GM21723 (cell line): Measurements from ENCODE around the gene CDK19.
A peak's percentile ranks its signal among the peaks of the same experiment; 100 is the strongest.
"Not testable (repeated sequence)": the region's sequence is repeated elsewhere in the genome, so short reads cannot be mapped to it uniquely, and the experiment has no call there.

Experiments
- ATAC-seq: cut with Tn5 transposase; IDR thresholded peaks from one replicate; pipeline ENCODE4 v1.9.1; 2021; ENCODE audit warnings: mild to moderate bottlenecking, moderate library complexity; ENCODE audit not compliant: unreplicated experiment

CDK19 gene

DNA sequence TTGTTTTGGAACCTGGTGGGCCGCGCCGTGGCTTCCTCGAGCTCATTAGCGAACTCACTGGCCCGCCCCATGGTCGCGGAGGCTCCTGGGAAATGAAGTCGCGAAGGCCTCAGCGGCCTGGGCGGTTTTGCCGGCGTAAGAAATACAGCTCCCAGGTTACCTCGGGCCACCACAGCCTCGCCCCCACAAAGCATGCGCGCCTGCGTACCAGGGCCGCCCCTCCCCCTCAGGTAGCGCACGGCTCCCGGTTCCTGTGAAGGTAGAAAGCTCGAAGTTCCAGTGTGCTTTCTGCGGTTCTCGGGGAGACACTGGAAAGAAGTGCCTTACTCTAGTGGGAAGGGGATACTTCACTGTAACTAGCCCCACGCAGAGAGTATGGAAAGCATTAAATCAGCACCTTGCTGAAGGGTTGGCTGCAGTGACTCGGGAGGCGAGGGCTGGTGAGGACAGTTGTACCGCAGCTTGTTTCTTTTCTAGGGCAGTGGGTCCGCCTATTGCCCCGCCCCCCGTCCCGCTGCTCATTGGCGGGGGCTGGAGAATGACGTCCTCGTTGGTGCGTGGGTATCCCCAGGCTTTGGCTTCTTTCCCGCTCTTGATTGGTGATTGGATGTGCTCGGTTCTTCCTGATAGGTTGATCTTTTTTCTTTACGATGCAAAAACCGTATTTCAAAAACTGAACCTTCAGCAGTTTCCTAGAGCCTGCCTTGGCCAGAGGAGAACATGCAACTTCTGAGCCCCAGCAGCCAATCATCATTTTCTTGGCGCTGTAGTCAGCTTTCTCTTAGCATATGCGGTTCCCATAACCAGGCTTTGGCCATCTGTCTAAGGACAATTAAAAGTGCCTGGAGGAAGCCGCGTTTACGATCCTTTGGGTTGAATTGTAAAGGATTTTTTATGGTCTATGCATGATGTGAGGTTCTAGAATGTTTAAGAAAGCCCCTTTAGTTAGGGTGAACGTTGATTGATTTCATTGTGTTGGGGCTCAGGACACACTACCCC is at the start of gene CDK19:
Gene CDK19 (minus strand): TSS at position 59 of the 999 bp plus-strand sequence. CDS start 333 bp downstream, outside the sequence.
- peak; percentile 76 for ATAC-seq

DNA sequence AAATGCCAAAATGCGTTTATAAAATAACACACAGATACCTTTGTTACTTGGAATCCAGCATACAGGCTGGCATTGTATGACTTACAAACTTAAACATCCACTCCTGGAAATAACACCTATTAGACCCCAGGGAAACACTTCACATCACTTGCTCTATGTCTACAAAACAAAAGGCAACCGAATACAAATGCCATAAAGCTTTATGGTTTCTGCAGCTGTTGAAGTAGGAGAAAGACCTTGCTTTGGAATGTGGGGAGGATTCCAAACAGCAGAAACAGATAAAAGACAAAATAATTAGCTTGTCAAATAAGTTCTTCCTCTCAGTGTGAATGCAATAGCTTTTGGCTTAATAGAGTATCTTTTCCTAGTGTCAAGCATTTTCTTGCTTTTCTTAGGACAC is 49.6 kb upstream of the CDK19 start:
- ATAC-seq = no peak

DNA sequence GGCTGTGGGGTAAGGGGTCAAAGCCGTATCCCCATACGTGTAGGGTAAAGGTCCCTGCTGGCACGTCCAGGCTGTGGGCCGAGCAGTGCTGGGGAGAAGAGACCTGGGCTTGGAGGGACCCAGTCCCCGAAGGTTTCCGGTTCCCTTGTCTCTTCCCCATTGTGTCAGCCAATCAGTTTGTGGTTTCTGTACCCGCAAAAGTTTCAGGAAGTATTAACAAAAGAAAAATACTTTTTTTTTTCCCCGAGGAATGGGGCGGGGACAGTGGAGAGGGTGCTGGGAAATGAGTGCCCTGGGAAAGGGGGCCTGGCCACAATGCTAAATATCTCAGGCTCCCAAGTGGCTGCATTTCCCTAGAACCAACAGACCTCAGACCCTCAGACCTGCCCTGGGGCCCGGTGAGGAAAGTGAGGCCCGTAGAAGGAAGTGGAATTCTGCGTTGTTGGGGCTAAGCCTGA is 44.1 kb upstream of the CDK19 start:
- no peak for ATAC-seq

DNA sequence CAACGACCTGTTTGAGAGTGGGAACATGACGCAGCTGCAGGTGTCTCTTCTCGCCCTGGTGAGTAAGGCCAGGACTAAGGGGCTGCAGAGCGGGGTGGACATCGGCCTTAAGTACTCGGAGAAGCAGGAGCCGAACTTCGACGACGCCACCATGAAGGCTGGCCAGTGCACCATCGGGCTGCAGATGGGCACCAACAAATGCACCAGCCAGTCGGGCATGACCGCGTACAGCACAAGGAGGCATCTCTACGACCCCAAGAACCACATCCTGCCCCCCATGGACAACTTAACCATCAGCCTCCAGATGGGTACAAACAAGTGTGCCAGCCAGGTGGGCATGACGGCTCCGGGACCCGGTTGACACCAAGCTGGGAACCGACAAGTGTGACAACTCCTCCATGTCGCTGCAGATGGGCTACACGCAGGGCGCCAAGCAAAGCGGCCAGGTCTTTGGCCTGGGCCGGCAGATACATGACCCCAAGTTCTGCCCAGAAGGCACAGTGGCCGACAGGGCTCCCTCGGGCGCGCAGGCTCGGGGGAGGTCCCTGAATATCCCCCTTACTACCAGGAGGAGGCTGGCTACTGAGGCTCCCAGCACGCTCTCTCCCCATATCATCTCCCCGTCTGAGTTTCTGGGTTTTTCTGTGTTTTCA is 43.4 kb upstream of the CDK19 start:
- no peak for ATAC-seq

DNA sequence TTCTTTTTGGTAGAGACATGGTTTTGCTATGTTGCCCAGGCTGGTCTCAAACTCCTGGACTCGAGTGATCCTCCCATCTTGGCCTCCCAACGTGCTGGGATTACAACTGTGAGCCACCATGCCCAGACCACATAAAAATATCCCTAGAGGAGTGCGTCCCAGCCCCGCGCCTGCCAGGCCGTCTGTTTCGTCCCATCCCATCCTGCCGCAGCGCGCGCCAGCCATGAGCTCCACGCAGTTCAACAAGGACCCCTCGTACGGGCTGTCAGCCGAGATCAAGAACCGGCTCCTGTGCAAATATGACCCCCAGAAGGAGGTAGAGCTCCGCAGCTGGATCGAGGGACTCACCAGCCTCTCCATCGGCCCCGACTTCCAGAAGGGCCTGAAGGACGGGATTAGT is 42.7 kb upstream of the CDK19 start:
- ATAC-seq = no peak

DNA sequence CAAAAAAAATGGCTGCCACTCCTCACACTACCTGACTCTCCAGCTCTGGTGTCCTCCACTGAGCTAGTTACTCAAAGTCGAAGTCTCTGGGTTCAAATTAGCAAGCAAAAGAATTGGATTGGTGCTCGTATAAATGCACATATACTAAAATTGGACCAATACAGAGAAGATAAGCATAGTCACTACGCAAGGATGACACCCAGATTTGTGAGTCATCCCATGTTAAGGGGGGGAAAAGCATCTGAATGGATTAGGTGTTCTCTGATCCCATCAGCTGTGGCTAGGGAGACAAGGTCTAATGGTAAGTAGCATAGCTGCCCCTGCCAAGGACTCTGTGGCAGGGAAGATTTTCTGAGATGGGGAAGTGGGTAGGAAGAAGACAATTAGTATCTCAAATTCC is 41.0 kb upstream of the CDK19 start:
- ATAC-seq = no peak

DNA sequence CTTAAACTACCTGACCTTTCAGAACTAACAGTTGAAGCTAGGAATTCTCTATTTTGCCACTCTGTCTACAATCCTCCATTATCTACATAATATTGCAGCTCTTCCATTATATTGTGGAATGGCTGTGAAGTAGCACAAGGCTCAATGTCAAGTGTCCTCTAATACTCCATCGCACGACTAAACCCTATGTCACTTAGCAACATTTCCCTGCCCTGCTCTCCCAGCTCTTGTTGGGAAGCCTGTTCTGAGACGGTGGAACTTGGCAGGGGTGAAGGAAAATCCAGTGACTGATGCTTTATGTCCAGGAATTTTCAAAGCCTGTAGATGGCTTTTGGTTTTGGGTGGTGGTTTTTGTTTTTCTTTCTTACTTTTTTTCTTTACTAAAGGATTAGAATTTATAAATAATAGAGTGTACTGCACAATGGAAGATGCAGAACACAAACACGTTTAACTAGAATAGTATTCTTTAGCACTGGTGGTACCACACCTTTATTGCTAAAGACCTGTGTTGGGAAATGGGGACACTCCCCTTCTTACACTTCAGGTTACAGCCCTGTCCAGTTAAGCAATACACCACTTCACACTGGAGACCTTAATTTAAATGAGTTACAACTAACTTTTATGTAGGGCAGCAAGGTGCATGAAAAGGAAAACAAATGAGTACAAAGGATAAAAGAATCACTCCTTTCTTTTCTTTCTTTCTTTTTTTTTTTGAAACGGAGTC is 38.6 kb upstream of the CDK19 start:
- no peak for ATAC-seq

DNA sequence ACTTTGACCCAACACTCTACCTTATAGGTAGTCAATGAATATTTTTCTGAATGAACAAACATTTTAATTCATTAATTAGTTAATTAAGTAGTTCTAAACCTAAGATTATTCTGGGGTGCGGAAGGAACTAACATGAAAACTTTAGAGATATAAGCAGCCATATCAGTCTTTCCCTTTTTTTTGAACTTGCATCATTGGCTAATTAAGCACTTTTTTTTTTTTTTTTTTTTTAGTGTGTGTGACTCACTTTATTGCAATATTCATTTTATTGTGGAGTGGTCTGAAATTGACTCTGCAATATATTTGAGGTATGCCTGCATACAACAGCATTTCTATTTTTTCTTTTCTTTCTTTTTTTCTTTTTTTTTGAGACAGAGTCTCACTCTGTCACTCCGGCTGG is 37.5 kb upstream of the CDK19 start:
- no peak for ATAC-seq

DNA sequence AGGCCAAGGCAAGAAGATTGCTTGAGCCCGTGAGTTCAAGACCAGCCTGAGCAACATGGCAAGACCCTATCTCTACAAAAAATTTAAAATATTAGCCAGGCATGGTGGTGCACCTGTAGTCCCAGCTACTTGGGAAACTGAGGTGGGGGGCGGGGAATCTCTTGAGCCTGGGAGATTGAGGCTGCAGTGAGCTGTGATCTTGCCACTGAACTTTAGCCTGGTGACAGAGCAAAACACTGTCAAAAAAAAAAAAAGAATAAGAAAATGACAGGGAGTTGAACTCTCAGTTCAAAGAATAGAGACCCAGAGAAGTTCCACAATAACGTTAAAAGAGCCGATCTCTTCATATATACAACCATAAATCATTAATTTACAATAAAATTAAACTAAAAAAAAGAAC is 34.5 kb upstream of the CDK19 start:
- ATAC-seq = no peak

DNA sequence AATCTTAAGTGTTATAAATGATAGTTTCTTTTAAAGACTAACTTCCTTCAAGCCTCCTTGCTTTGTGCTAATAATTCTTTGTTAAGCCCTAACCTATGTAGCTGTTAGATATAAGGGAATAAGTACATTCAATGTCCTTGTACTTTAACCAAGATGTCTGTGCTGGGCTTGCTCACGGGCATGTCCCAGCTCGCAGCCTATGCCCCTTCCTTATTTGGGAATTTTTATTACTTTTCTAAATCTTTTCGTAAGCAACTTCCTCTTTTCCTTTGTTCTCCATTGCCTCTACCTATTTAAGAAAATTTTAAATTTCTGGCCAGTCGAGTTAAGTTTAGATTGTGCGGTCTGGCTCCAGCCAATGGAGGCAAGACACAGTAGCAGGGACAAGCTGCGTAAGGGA is 26.0 kb upstream of the CDK19 start:
- no peak for ATAC-seq

DNA sequence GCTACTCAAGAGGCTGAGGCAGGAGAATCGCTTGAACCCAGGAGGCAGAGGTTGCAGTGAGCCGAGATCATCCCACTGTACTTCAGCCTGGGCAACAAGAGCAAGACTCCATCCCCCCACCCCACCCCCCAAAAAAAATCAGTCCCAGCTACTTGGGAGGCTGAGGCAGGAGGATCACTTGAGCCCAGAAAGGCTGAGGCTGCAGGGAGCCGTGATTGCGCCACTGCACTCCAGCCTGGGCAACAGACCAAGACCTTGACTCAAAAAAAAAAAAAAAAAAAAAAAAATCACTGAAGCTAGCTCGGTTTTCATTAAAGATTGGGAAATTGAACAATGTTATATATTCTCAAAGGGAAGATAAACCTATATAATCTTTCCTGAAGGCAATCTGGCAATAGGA is 20.5 kb upstream of the CDK19 start:
- not testable (repeated sequence) for ATAC-seq

DNA sequence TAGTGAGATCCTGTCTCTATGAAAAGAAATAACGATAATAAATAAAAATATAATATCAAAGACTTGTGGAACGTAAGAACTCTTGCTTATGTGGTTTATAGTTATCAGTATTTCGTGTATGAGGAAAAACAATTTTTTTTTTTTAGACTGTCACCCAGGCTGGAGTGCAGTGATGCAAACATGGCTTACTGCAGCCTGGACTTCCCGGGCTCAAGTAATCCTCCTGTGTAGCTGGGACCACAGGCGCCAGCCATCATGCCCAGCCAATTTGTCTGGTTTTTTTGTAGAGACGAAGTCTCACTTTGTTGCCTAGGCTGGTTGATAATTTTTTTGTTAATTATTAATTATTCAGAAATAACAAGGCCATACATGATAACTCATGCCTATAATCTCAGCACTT is 18.6 kb upstream of the CDK19 start:
- no peak for ATAC-seq

DNA sequence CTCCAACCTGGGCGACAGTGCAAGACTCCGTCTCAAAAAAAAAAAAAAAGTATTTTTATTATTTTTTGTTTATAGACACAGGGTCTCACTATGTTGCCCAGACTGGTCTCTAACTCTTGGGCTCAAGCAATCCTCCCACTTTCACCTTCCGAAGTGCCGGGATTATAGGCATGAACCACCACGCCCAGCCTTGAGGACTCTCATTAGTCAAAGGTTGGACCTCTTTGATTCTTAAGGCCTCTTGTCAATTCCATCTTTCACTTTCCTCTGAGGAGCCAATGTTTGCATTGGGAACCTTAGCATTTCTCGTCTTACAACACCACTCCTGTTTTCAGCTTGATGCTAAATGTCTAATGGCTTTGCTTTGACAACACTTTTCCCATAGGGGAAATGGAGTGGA is 16.1 kb upstream of the CDK19 start:
- no peak for ATAC-seq

DNA sequence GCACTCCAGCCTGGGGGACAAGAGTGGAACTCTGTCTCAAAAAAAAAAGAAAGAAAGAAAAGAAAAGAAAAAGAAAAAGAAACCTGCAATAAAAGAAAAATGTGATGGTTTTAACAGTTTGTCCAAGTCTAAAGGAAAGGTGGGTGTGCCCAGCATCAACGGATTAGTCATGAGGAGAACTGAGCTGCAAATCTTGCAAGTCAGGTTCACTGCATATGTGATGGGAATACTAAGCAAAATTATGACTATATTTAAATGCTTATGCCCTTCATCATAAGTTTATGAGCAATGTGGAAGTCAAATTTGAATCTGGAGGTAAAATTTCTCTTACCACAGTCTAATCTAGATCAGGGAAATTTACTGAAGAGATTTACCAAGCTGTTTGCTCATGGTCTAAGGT is 13.1 kb upstream of the CDK19 start:
- no peak for ATAC-seq

DNA sequence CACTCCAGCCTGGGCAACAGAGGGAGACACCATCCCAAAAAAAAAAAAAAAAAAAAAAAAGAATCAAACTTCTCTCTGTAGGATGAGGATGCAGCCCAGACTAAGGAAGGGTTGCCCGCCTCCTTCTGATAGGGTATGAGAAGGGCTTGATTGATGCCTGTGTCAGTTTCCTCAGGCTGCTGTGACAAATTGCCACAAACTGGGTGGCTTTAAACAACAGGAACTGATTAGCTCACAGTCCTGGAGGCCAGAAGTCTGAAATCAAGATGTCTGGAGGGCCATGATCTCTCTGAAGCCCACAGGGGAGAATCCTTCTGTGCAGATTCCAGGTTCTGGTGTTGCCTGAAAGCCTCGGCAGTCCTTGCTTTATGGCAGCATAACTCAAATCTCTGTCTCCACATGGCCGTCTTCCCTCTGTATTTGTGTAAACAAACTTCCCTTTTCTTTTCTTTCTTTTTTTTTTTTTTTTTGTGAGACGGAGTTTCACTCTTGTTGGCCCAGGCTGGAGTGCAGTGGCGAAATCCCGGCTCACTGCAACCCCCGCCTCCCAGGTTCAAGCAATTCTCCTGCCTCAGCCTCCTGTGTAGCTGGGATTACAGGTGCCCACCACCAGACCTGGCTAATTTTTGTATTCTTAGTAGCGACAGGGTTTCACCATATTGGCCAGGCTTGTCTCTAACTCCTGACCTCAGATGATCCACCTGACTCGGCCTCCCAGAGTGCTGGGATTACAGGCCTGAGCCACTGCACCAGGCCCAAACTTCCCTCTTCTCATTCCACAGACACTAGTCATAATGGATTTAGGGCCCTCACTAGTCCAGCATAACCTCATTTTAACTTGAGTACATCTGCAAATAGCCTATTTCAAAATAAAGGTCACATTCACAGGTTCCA is 11.2 kb upstream of the CDK19 start:
- ATAC-seq = no peak

DNA sequence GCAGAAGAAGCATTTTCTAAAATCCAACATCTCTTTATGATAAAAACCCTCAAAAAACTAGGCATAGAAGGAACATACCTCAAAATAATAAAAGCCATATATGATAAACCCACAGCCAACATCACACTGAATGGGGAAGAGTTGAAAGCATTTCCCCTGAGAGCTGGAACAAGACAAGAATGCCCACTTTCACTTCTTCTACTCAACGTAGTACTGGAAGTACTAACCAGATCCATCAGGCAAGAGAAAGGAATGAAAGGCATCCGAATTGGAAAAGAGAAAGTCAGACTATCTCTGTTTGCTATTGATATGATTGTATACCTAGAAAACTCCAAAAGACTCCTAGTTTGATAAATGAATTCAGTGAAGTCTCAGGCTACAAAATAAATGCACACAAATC is 7.9 kb upstream of the CDK19 start:
- ATAC-seq = no peak

DNA sequence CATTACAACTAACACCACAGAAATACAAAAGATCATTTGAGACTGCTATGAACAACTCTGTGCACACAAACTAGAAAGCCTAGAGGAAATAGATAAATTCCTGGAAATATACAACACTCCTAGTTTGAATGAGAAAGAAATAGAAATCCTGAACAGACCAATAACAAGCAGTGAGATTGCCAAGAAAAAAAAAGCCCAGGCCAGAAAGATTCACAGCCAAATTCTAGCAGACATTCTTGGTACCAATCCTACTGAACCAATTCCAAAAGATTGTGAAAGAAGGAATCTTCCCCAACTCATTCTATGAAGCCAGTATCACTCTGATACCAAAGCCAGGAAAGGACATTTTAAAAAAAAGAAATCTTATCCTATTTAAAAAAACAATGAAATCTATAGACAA is 7.0 kb upstream of the CDK19 start:
- ATAC-seq = no peak

DNA sequence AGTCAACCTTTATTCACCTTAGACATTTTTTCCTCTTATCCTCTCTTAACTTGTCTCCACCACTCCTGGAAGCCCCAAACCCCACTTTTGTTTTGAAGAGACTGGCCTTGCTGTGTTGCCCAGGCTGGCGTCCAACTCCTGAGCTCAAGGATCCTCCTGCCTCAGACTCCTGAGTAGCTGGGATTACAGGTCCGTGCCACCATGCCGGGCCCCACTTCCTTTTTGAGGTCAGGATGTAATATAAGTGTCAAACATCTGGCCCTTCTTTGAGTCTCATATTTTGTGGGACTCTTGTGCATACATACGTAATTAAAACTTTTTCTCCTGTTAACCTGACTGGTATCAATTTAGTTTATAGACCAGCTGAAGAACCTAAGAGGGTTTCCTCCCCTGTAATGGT is 1.4 kb upstream of the CDK19 start:
- no peak for ATAC-seq

DNA sequence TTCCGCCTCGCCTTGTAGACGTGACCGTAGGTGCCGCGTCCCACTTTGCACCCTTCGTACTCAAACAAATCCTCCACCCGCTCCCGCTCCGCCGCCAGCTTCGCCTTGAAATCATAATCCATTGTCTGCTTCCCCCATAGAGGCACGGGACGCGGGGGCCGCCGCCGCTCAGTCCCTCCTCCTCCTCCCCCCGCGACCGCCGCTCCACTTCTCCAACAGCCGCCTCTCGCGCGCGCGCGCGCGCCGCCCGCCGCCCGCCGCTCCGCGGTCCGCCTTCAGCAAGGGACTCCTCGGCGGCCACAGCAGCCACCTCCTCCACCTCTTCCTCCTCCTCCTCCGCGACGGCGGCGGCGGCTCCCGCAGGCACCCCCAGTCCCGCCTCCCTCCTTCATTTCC is 256 bp downstream of the CDK19 start:
- ATAC-seq = no peak
